Progenitor cell of endocrine pancreas (in vitro differentiated cells): Measurements from ENCODE around the gene MCM5. TPM values are rescaled to one million over a fixed set of nuclear protein-coding genes. Genes with fewer than 3 reads are reported as not detected.
A peak's percentile ranks its signal among the peaks of the same experiment; 100 is the strongest.

ENCODE experiments used
- DNase-seq: peaks from one replicate; pipeline ENCODE4 v3.0.0; 2021; ENCODE audit warnings: low spot score; ENCODE audit not compliant: unreplicated experiment
- H3K27ac Mint-ChIP-seq: 2 replicates; pipeline ENCODE4 v1.8.0; 2021; ENCODE audit warnings: mild to moderate bottlenecking, moderate library complexity, mixed read lengths
- H3K27me3 Mint-ChIP-seq: 2 replicates; pipeline ENCODE4 v1.8.0; 2021; ENCODE audit warnings: mixed read lengths
- H3K36me3 Mint-ChIP-seq: 2 replicates; pipeline ENCODE4 v1.8.0; 2022; ENCODE audit warnings: mixed read lengths; ENCODE audit not compliant: insufficient read depth
- H3K4me1 Mint-ChIP-seq: 2 replicates; pipeline ENCODE4 v1.8.0; 2021; ENCODE audit warnings: low read depth, mixed read lengths
- H3K4me3 Mint-ChIP-seq: 2 replicates; pipeline ENCODE4 v1.8.0; 2021; ENCODE audit warnings: low read depth, mild to moderate bottlenecking, moderate library complexity, mixed read lengths
- H3K9me3 Mint-ChIP-seq: 2 replicates; pipeline ENCODE4 v1.8.0; 2021; ENCODE audit warnings: low read depth, mixed read lengths
- CTCF ChIP-seq: fragments of 200-600 bp; sonication (generic); IDR thresholded peaks from one replicate; pipeline ENCODE4 v1.5.0; 2021; ENCODE audit warnings: antibody characterized with exemption, mild to moderate bottlenecking; ENCODE audit not compliant: unreplicated experiment
- total RNA-seq: library from RNA; stranded (reverse); gene quantifications from 2 replicates; pipeline ENCODE4 v1.2.1, GENCODE V29; 2021

MCM5 gene
- total RNA-seq, 1 donor from 2014 or later = 92.8 TPM

GRCh38 chr22:35367331-35367886 lies 32.5 kb upstream of the MCM5 start:
- Mint-ChIP-seq H3K4me3 (no peak overlapping the region), H3K27ac (peak overlapping the region; percentile 21)
- no peak for TF ChIP-seq CTCF

GRCh38 chr22:35368386-35368785 lies 31.6 kb upstream of the MCM5 start:
- Mint-ChIP-seq H3K27ac (no peak overlapping the region), H3K36me3 (peaks cover 2% of the 10 kb centered on the region), H3K4me3 (no peak overlapping the region), H3K9me3 (no peaks in the 10 kb centered on the region), H3K4me1 (peaks cover 18% of the 10 kb centered on the region), H3K27me3 (no peaks in the 10 kb centered on the region)
- DNase-seq = no peak
- TF ChIP-seq CTCF = no peak

More at GRCh38 chr22:35367331-35367886, 32.5 kb upstream of the MCM5 start:
- Mint-ChIP-seq H3K4me1 (peaks cover 18% of the 10 kb centered on the region), H3K27me3 (no peaks in the 10 kb centered on the region), H3K9me3 (no peaks in the 10 kb centered on the region), H3K36me3 (peaks cover 2% of the 10 kb centered on the region)
- DNase-seq = no peak

GRCh38 chr22:35369996-35370395 lies 29.9 kb upstream of the MCM5 start:
- H3K27me3 Mint-ChIP-seq = no peaks in the 10 kb centered on the region
- TF ChIP-seq CTCF = no peak
- H3K27ac Mint-ChIP-seq = no peak overlapping the region
- peaks cover 2% of the 10 kb centered on the region for H3K36me3 Mint-ChIP-seq
- no peaks in the 10 kb centered on the region for H3K9me3 Mint-ChIP-seq
- H3K4me3 Mint-ChIP-seq = no peak overlapping the region
- peaks cover 20% of the 10 kb centered on the region for H3K4me1 Mint-ChIP-seq
- no peak for DNase-seq

- Mint-ChIP-seq H3K4me1 (peaks cover 33% of the 10 kb centered on the region), H3K9me3 (no peaks in the 10 kb centered on the region), H3K27me3 (no peaks in the 10 kb centered on the region), H3K4me3 (no peak overlapping the region), H3K27ac (peak overlapping the region; percentile 19), H3K36me3 (peaks cover 2% of the 10 kb centered on the region)
- no peak for TF ChIP-seq CTCF
- DNase-seq = no peak
Observed at GRCh38 chr22:35373781-35374180, 26.2 kb upstream of the MCM5 start.

- no peak overlapping the region for H3K27ac Mint-ChIP-seq
- H3K27me3 Mint-ChIP-seq = no peaks in the 10 kb centered on the region
- no peak overlapping the region for H3K4me3 Mint-ChIP-seq
- H3K4me1 Mint-ChIP-seq = peaks cover 42% of the 10 kb centered on the region
- H3K36me3 Mint-ChIP-seq = peaks cover 2% of the 10 kb centered on the region
- TF ChIP-seq CTCF = no peak
- H3K9me3 Mint-ChIP-seq = no peaks in the 10 kb centered on the region
- no peak for DNase-seq
Observed at GRCh38 chr22:35375031-35375430, 24.9 kb upstream of the MCM5 start.
